K562 (cell line): ENCODE measurements around the gene NINJ1. TPM values are rescaled to one million over a fixed set of nuclear protein-coding genes. Genes with fewer than 3 reads are reported as not detected.

Experiments used
- FOXP4 ChIP-seq: sonication (generic); formaldehyde crosslinking; IDR thresholded peaks from 2 replicates; pipeline ENCODE4 v1.8.0; 2022; ENCODE audit warnings: mild to moderate bottlenecking, missing genetic modification reagents, borderline replicate concordance
- HLTF ChIP-seq: fragments of 450-650 bp; IDR thresholded peaks from 2 replicates; pipeline ENCODE4 v1.6.1; 2016
- HMG20A ChIP-seq: fragments of 450-650 bp; formaldehyde crosslinking; conservative IDR thresholded peaks from 2 replicates; pipeline ENCODE4 v1.4.0; 2020; ENCODE audit warnings: mild to moderate bottlenecking, mixed read lengths
- HNRNPK ChIP-seq: fragments of 200-400 bp; formaldehyde crosslinking; IDR thresholded peaks from one replicate; pipeline ENCODE4 v1.6.1; 2018; ENCODE audit warnings: mild to moderate bottlenecking, low read depth, low read length; ENCODE audit not compliant: poor library complexity, severe bottlenecking
- KDM1A ChIP-seq, 2 experiments: fragments of 450-650 bp; IDR thresholded peaks; 2 replicates each; pipeline ENCODE4 v1.6.1; 2016; ENCODE audit warnings: mild to moderate bottlenecking in 2 of 2
- RBM25 ChIP-seq: fragments of 200-400 bp; formaldehyde crosslinking; IDR thresholded peaks from 2 replicates; pipeline ENCODE4 v1.6.1; 2018; ENCODE audit warnings: low read length, low read depth, moderate library complexity; ENCODE audit not compliant: severe bottlenecking
- RCOR1 ChIP-seq, 2 experiments: IDR thresholded peaks; 2 replicates each; pipeline ENCODE4 v1.6.1; 2012; ENCODE audit warnings: low read depth in 2 of 2, low read length in 2 of 2, borderline replicate concordance in 1 of 2, improper control_type of control experiment in 1 of 2
- SMARCA5 ChIP-seq: fragments of 450-650 bp; IDR thresholded peaks from 2 replicates; pipeline ENCODE4 v1.6.1; 2016
- TARDBP ChIP-seq: fragments of 450-650 bp; IDR thresholded peaks from 2 replicates; pipeline ENCODE4 v1.6.1; 2016
- TRIM25 ChIP-seq: fragments of 450-650 bp; IDR thresholded peaks from 2 replicates; pipeline ENCODE4 v1.7.0; 2016; ENCODE audit warnings: borderline replicate concordance
- ZNF121 ChIP-seq: sonication (generic); formaldehyde crosslinking; conservative IDR thresholded peaks from 2 replicates; pipeline ENCODE4 v1.8.0; 2022; ENCODE audit warnings: missing genetic modification reagents
- polyA plus RNA-seq, 8 experiments: library from polyadenylated mRNA; depleted of rRNA in 4 of 8; stranded (reverse) in 5 of 8; unstranded in 3 of 8; fragments of >200 nt; fragmentation: Nextera tagmentation in 2 of 8; fragmentation: Illumina TruSeq in 1 of 8; extraction: Ambion mirVana in 2 of 8; extraction: Trizol in 1 of 8; gene quantifications; 2 replicates each; pipeline versions ENCODE4 v1.2.1 to v1.2.3, GENCODE V29; 2011 to 2014; ENCODE audit warnings: inconsistent platforms in 1 of 8, missing spikeins in 1 of 8
- total RNA-seq, 7 experiments: library from RNA; depleted of rRNA in 6 of 7; stranded (reverse); fragments of >200 nt in 6 of 7; fragmentation: Illumina TruSeq in 2 of 7; extraction: Trizol in 2 of 7; gene quantifications; 2 replicates each; pipeline versions ENCODE4 v1.2.1 to v1.2.3, GENCODE V29; 2011 to 2021; ENCODE audit warnings: low replicate concordance in 1 of 7

NINJ1 gene
- total and polyA plus RNA-seq, 9 of the 15 experiments (the other 6 are each of a cell fraction or from before 2014, with no cell fraction given): 0.13 to 8.4 (median 4.9) TPM

GRCh38 chr9:93138171-93138764 is 4.2 kb upstream of the NINJ1 start (continued):
- TF ChIP-seq RCOR1 (IDR thresholded peaks at IDR 0.05; ENCODE audit: borderline replicate concordance in 1 of 2, low read depth in 2 of 2, low read length in 2 of 2): peak in 1 of 2 experiments; percentile 28; a peak in 1 of 4 replicates
- peak; percentile 79; the same call in 1 of the 2 replicates for TF ChIP-seq SMARCA5
- no peak for TF ChIP-seq TARDBP
- no peak for TF ChIP-seq FOXP4 (CRISPR knock-in tag)
- TF ChIP-seq HNRNPK: no peak
- no peak for TF ChIP-seq ZNF121 (CRISPR knock-in tag)
- TF ChIP-seq KDM1A (IDR thresholded peaks at IDR 0.05): peak; percentile 40 to 43; a peak in 1 of 4 replicates
- TF ChIP-seq TRIM25: no peak
- no peak for TF ChIP-seq HMG20A (CRISPR knock-in tag)
- 0 out of 2 replicates have a peak, but pooled peaks have one; percentile 78 for TF ChIP-seq HLTF
- TF ChIP-seq RBM25: peak; percentile 94
